Globus pallidus (tissue), 1 donor: ENCODE results near the gene HS3ST6.
A peak's percentile ranks its signal among the peaks of the same experiment; 100 is the strongest.
"Not testable (repeated sequence)": the region's sequence is repeated elsewhere in the genome, so short reads cannot be mapped to it uniquely, and the experiment has no call there.

ENCODE experiments used
- DNase-seq: peaks from one replicate; pipeline ENCODE4 v3.0.0-alpha.2; 2015; ENCODE audit warnings: low spot score

Gene HS3ST6

GRCh38 chr16:1946495-1947368 lies 28.5 kb upstream of the HS3ST6 start:
- no peak for DNase-seq

GRCh38 chr16:1945559-1946391 lies 27.6 kb upstream of the HS3ST6 start:
- DNase-seq = no peak

- no peak for DNase-seq
Observed at GRCh38 chr16:1944612-1945199, 26.5 kb upstream of the HS3ST6 start.

- DNase-seq = peak; percentile 99
Observed at GRCh38 chr16:1942810-1943726, 24.9 kb upstream of the HS3ST6 start, which contains the start of gene MSRB1. TSS of gene MSRB1 (minus strand) at chr16:1943199. CDS start at chr16:1943156, 43 bp downstream.

GRCh38 chr16:1942047-1942809 lies 24.0 kb upstream of the HS3ST6 start:
- no peak for DNase-seq

GRCh38 chr16:1941162-1942046 lies 23.2 kb upstream of the HS3ST6 start:
- DNase-seq = no peak

GRCh38 chr16:1940273-1941161 lies 22.3 kb upstream of the HS3ST6 start:
- DNase-seq = no peak

- DNase-seq = not testable (repeated sequence)
Observed at GRCh38 chr16:1939833-1940232, 21.6 kb upstream of the HS3ST6 start.

GRCh38 chr16:1938910-1939309 lies 20.7 kb upstream of the HS3ST6 start:
- DNase-seq = no peak

GRCh38 chr16:1938316-1938715 lies 20.1 kb upstream of the HS3ST6 start:
- no peak for DNase-seq

GRCh38 chr16:1936945-1937479 lies 18.8 kb upstream of the HS3ST6 start:
- no peak for DNase-seq

- DNase-seq = no peak
Observed at GRCh38 chr16:1933097-1933661, 15.0 kb upstream of the HS3ST6 start.

- DNase-seq = no peak
Observed at GRCh38 chr16:1932050-1933028, 14.1 kb upstream of the HS3ST6 start.

- DNase-seq = no peak
Observed at GRCh38 chr16:1930338-1930720, 12.1 kb upstream of the HS3ST6 start.

- DNase-seq = peak; percentile 77
Observed at GRCh38 chr16:1929578-1930337, 11.5 kb upstream of the HS3ST6 start.

GRCh38 chr16:1929105-1929504 lies 10.9 kb upstream of the HS3ST6 start:
- no peak for DNase-seq
